COLO829 (cell line): ENCODE results near the gene RNU5B-1.

ENCODE experiments used
- DNase-seq: peaks from one replicate; pipeline ENCODE4 v3.0.0; 2012; ENCODE audit warnings: low spot score

RNU5B-1 gene

DNA sequence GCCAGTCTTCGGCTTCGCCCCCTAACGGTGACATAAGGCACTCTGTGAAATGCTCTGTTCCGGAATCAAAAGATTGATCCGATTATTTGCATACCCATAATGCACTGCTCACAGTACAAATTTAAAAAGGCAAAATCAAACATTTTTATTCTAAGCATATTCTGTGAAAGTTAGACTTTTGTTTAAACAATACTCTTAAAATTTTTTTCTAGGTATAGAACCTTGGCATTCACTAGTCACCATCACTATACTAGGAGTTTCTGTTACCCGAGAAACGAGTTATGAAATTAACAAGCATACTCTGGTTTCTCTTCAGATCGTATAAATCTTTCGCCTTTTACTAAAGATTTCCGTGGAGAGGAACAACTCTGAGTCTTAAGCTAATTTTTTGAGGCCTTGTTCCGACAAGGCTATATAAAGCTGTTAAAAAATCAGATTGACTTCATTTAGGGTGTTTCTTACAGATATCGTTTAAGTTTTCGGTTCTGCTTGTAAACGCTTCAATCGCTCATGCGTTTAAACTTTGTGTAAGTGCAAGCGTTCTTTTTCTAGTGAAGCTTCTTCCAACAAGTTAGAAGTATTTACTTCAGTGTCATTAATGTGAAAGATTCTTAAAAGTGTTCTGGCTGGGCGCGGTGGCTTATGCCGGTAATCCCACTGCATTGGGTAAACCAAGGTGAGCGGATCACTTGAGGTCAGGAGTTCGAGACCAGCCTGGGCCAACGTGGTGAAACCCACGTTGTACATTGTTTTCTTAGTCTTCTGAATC, at the start of gene RNU5B-1:
Gene RNU5B-1 (plus strand): TSS at position 297 of the 769 bp plus-strand sequence.
- DNase-seq = peak; percentile 75

DNA sequence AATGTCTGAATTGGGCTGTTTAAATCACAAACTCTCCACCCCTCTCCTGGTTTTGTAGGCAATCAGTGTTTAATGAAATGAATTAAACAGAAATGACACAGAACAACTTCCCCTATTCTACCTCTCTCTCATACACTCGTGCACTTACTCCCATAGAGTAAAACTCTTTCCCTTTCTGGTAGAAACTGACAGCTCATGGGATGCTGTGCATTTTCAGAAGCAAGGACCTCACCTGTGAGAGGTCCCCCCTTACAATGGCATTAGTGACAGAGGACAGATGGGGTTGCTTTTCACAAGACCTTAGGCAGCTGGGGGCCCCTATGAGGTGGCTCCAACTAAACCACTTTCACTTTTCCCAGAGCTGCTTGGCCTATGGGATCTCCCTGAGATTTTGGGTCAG, 49.7 kb upstream of the RNU5B-1 start:
- no peak for DNase-seq

DNA sequence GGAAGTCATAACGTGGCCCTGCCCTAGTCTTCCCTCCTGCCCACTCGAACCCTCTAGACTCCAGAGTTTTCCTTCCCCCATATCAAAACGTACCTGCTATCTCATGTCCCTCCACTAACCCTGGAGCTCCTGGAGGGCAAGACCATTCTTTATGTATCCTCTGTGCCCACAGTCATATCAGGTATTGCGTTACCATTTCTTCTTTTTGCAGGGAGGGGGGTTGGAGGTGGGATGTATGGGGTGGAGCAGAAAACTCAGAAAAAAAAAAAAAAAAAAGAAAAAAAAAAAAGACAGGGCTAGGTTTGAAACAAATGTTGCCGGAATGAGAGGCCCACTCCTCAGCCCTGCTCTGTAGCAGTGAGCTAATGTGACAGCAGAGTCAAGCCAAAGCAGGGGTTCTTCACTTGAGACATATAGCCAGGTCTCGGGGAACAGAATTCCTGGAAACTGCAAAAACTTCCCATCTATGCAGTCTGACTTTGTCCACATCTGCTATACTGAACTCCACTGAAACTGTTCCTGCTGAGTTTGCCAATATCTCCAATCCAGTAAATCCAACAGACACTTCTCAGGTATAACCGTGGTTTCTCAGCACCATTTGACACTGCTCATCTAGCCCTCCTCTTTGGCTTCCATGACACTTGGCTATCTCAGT, 48.9 kb upstream of the RNU5B-1 start:
- no peak for DNase-seq

DNA sequence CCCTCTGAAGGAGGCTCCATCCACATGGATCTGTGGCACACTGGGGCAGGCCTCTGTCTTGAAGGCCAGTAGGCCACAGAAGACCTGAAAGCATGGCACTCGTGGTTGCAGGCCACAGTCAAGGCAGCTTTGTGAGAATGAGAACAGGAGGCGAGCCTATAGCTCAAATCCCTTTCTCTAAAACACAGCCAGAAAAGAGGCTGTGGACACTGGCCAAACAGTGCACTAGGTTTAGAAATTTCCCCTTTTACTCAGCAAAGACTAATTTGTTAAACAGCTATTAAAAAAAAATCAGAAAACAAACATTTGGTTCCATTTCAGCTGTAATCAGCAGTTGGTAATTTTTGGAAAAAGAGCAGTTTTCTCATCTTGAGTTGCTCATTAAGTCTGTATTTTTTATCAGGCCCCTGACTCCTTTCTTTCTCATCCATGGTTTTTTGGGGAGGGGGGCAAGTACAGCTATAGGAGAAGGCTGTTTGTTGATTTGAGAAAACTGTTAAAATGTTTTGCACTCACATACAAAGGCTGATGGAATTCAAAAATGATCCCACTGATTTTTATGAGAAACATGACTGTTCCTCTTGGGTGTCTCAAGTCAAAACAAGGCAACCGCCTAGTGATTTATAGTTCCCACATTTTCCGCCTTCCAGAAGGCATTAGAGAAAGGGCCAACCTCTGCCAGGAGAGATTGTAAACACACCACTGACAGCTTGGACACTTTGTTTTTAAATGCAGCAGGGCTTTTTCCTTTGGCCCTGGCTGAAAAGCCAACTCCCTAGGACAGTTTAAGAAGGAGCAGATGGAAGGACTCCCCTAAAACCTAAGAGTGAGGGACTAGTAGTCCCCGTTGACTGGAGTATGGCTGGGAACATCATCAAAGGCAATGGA, 45.9 kb upstream of the RNU5B-1 start:
- DNase-seq = no peak

GRCh38 chr15:65259367-65259797, 45.1 kb upstream of the RNU5B-1 start:
- no peak for DNase-seq

DNA sequence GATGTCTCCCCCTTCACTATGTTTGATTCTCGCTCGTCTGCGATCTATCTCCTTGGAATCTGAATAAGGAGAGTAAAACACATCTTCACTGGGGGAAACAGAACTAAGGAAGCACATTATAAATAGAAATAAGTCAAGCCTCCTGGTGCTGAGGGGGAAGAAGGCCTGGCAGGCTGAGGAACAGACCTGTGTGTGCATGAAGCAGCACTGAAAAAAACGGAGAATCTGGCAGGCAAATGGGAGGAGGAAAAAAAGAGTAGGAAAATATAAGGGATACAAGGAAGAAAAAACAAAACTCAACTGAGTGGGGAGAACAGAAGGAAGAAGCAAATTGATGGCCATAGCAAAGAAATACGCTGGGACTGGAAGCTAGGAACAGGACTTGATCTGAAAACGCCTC, 43.5 kb upstream of the RNU5B-1 start:
- no peak for DNase-seq

DNA sequence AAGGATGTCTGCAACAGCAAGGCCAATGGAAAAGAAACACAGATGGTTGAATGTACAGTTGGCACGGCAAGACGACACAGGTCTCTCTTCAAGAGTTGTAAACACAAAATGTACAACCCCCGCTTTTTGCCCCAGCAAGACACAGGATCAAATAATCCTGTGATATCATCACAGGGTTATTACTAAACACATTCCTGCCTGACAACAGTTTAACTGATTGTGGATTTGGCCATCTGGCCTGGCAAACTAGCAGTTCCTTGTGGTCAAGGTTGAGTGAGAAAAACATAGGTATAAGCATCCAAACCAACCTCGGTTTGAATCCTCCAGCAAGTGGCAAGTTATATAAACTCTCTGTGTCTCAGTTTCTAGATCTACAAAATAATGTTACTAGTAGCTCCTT, 41.2 kb upstream of the RNU5B-1 start:
- no peak for DNase-seq

DNA sequence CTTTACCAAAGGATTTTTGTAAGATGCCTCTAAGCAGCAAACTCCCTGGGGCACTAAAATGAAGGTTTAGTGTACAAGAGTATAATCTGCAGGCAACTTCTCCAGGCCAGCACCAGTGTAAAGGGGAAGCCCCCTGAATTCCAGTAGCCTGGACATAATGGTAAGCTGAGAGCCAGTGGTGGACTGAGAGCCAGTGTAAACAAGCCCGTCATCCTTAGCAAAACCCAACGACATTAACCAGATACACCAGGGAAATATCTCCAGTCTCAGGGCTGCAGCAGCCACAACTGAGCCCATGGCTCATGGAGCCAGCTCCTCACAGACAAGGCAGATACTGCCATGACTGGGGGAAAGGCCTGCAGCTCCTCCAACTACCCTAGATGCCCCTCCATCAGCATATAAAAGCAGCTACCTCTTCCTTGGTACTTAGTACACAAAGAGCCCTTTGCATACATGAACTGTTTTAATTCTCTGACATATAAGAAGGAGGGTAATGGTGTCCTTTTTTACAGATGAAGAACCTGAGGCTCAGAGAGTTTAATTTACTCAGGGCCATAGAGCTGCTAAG, 39.5 kb upstream of the RNU5B-1 start:
- DNase-seq = no peak

DNA sequence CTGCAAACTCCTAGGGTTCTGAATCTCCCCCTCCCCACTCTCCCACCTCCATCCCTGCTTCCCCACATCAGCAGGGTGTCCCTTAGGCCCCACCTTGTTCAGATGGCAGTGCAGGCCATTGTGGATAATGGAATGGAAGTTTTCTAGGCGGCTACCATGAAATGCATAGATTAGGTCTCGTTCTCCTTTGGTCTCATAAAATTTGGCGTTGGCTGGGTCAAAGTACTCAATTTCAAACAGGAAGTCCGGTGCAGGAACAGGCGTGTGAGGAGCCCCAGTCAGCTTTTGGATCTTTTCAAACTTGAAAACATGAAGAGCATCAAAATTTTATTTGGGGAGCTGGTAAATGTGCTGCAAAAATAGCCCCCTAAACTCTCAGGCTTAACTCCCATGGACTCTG, 38.0 kb upstream of the RNU5B-1 start:
- no peak for DNase-seq

DNA sequence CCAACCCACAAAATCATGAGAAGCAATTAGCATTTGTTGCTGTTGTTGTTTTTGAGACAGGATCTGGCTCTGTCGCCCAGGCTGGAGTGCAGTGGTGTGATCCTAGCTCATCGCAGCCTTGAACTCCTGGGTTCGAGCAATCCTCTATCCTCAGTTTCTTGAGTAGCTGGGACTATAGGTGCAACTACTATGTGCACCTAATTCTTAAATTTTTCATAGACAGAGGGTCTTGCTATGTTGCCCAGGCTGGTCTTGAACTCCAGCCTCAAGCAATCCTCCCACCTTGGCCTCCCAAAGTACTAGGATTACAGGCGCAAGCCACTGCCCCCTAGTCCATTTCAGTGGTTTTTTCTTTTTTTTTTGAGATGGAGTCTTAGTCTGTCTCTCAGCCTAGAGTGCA, 36.1 kb upstream of the RNU5B-1 start:
- no peak for DNase-seq

DNA sequence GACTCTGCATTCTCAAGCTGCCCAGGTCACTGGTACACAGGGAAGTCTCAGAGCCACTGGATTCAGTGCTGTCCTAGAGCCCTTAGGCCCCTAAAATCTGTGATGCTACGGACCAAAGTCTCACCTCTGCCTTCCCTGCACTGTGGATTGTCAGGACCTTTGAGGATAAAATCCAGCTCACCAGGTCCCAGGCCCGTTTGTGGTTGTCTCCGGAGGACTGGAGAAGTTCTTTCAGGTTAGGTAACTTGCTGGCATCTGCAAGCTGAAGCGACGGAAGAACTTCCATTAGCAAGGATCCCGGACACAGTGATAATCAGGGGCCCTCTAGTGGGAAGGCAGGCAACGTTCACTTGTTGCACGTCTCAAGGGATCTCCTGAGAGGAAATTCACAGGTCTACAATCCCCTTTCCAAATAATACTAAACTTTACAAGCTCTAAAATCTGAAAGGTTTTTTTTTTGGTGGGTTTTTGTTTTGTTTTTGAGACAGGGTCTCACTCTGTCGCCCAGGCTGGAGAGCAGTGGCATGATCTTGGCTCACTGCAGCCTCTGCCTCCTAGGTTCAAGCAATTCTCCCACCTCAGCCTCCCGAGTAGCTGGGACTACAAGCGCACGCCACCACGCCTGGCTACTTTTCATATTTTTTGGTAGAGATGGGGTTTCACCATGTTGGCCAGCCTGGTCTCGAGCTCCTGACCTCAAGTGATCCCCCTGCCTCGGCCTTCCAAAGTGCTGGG, 33.5 kb upstream of the RNU5B-1 start:
- DNase-seq = peak; percentile 42

GRCh38 chr15:65275104-65275727, 29.3 kb upstream of the RNU5B-1 start:
- DNase-seq = no peak

GRCh38 chr15:65275728-65276126, 28.8 kb upstream of the RNU5B-1 start:
- no peak for DNase-seq

GRCh38 chr15:65277015-65277414, 27.5 kb upstream of the RNU5B-1 start:
- DNase-seq = no peak

DNA sequence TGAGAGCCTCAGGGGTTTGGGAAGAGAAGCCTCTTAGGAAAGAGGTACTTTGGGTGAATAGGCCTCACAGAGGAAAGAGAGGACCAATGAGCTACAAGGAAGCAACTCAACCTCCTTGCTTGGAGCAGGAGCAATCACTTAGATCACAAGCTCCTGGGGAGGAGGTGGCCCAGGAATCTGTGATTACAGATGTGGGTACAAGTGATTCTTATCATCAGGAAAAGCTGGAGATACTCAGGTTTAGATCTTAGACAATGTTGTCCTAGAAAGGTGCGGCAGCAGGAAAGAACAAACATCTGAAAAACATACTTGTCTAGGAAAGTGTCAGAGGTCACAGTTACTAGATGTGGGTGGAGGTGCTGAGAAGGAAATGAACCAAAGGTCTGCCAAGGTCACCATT, 26.0 kb upstream of the RNU5B-1 start:
- DNase-seq = no peak

DNA sequence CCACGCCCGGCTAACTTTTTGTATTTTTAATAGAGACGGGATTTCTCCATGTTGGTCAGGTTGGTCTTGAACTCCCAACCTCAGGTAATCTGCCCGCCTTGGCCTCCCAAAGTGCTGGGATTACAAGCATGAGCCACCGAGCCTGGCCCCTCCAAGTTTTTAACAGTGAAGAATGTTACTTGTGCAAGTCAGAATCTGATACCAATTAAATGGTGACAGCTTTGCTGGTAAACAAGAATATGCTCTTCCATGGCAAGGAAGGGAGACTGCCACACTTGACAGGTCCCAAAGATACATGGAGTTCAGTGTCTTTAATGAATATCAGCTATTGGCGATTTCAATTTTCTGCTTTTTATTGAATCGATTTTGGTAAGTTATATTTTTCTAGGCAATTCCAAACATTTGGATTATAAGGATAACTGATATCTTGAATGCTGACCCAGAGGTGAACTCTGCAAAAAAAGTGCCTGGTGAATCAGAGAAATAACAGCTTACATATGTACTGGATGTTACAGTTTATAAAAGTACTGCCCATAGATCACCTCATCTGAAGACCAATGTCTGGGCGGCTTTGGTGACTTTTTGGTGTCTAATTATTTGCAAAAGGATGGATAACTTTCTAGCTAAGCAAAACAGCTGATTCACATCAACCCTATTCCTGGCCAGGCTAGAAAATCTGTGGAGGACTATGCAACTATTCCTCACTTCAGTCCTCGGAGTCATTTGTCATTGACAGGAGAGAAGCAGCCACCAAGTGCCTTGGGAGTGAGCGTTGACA, 19.0 kb upstream of the RNU5B-1 start:
- DNase-seq = no peak

- no peak for DNase-seq
These were observed 18.3 kb upstream of the RNU5B-1 start for GRCh38 chr15:65286069-65286703.

GRCh38 chr15:65286704-65287519, 17.6 kb upstream of the RNU5B-1 start, which contains the start of gene PARP16:
Gene PARP16 (minus strand): TSS chr15:65286883. CDS start chr15:65286426, 457 bp downstream.
- no peak for DNase-seq

DNA sequence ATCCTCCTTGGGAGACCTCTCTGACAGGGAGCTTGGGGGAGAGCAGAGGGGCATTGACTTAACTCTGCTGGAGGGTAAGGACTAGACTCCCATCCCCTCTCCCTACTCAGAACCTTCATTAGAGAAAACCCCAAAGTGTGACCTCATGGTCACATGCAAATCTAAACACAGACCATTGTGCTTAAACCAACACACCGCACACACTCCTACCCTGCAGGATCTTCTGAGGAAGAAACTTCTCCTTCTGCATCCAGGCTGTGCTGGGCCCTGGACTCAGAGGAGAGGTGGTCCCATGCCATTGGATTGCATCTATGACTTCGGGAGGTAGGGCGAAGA, 17.0 kb upstream of the RNU5B-1 start:
- no peak for DNase-seq
